Stimulated activated CD4-positive, alpha-beta T cell treated with anti-CD3 and anti-CD28 coated beads, TNF-alpha, amount 100 ng/mL, for 1 hour (primary cell): ENCODE data around the gene ZNF248.
"Not testable (repeated sequence)": the region's sequence is repeated elsewhere in the genome, so short reads cannot be mapped to it uniquely, and the experiment has no call there.

Experiments used
- DNase-seq, 3 donors: peaks; one replicate each; pipeline ENCODE4 v3.0.0-alpha.2; 2020; ENCODE audit warnings: low read depth in 3 of 3, low spot score in 1 of 3

ZNF248 gene

DNA sequence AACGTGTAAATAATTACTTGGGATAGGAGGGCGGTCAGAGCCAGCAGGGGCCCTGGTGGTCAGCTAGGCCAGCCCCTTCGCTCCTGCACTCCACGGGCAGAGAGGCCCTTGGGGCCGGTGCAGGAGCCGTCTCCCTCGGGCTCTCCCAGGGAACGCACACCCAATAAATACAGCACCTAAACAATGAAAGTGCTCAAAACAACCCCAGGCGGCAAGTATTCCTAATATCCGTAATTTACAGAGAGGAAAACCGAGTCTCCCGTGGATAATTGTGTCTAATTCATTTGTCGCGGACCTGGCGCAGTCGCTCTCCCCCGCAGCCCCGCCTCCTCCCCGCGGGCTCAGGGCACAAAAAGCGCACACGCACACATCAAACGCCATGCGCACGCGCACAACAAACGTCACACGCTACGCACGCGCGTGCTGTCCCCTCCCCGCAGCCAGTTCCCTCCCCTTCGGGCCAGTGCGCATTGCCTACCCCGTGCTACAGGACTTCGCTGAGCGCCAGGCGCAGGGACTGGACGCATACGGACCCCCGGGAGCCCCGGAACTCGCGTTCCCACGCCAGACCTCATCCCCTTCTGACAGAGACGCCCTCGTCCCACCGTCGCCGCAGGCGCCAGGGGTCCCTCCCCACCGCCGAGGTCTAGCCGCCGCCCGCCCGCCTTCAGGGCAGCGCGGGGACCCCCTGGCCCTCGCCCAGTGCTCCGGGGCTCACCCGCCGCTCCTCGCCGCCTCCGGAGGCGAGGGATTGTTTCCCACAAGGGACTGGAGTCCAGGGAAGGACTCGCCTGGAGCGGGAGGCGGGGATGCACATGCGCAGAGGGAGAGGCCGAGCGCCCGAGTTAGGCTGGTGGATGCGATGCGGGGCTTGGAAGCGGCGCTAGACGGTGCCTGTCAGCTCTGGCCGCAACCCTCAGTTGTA, at the start of gene ZNF248:
TSS of gene ZNF248 (minus strand) at position 324 of the 925 bp plus-strand sequence. CDS start 1,300 bp downstream, outside the sequence.
- peak; percentile 87 to 90 (median 88) for DNase-seq

GRCh38 chr10:37906382-37906781, 49.0 kb upstream of the ZNF248 start:
- no peak for DNase-seq

DNA sequence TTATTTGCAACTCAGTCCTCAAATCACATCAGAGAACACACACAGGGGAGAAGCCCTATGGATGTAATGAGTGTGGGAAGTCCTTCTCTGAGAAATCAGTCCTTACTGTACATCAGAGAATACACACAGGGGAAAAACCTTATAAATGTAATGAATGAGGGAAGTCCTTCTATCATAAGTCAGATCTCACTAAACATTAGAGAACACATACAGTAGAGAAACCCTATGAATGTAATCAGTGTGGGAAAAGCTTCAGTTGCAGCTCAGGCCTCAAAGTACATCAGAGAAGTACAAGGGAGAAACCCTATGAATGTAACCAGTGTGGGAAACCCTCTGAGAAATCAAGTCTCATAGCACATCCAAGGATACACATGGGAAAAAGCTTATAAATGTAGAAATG, 39.0 kb upstream of the ZNF248 start:
- DNase-seq = no peak

DNA sequence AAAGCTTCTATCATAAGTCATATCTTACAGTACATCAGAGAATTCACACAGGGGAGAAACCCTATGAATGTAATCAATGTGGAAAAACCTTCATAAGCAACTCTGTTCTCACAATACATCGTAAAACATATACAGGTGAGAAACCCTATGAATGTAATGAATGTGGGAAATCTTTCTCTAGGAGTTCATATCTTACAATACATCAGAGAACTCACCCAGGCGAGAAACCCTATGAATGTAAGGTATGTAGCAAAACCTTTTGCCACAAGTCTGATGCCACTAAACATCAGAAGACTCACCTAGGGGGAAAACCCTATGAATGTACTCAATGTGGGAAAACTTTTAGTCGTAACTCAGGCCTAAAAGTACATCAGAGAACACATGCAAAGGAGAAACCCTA, 38.3 kb upstream of the ZNF248 start:
- DNase-seq = no peak

DNA sequence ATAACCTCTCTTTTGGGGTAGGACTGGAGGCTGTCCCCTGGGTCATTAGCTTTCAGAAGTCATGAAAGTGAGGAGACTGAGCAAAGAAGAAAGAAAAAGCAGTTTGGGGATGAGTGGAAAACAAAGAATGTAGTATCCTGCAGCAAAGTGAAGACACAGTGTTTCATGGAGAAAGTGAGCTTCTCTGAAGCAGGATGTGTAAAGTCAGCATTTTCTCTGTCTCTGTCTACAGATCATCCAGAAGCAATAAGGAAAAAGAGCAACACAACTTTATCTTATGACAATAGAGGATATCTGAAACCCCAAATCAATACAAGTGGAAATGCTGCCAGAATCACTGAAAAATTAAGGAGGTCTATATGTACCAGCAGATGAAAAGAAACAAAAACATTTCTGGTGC, 28.4 kb upstream of the ZNF248 start:
- DNase-seq = no peak

DNA sequence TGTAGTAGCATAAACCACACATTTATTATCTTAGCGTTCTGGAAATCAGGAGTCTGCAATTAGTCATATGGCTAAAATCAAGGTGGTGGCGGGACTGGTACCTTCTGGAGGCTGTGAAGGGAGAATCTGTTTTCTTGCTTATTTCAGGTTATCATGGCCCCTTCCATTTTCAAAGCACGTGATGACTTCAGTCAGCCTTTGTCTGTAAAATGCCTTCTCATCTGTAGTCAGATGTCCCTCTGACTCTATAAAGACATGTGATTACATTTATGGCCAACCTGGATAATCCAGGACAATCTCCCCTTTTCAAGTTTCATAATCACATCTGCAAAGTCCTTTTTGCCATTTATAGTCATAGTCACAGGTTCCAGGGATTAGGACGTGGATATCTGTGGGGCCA, 15.5 kb upstream of the ZNF248 start:
- DNase-seq = no peak

DNA sequence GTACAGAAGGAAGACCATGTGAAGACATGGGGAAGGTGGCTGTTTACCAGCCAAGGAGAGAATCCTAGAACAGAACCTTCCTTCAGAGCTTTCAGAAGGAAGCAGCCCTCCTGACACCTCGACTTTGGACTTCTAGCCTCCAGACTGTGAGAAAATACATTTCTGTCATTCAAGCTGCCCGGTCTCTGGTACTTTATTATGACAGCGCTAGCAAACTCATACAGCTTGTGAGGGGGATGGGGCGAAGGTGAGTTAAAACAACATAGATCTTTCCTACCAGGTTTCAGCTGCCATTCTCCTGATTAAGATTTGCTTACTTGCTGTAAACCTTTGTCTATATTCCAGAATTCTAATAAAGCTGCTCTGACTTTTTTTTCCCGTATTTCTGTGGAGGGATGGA, 14.9 kb upstream of the ZNF248 start:
- DNase-seq = no peak

GRCh38 chr10:37871568-37872251, 14.3 kb upstream of the ZNF248 start:
- DNase-seq = no peak

- DNase-seq = no peak
Observed at GRCh38 chr10:37871143-37871542, 13.7 kb upstream of the ZNF248 start.

- no peak for DNase-seq
Observed at GRCh38 chr10:37868796-37869195, 11.4 kb upstream of the ZNF248 start.

- DNase-seq = no peak
Observed at GRCh38 chr10:37865957-37866803, 8.8 kb upstream of the ZNF248 start.

DNA sequence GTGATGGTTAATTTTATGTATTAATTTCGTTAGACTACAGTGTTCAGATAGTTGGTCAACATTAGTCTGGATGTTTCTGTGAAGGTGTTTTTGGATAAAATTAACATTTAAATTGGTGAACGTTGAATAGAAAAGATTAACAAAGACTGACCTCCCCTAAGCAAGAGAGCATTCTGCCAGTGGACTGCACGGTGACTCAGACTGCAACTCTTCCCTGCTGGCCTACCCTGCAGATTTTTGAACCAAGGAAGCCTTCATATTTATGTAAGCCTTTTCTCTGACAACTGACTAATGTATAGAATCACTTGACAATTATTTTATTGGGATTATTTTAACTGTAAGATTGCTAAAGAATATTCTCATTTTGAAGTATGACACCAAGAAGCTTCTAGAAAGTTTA, 7.9 kb upstream of the ZNF248 start:
- DNase-seq = no peak

- DNase-seq = no peak
Observed at GRCh38 chr10:37860494-37861190, 3.2 kb upstream of the ZNF248 start.

DNA sequence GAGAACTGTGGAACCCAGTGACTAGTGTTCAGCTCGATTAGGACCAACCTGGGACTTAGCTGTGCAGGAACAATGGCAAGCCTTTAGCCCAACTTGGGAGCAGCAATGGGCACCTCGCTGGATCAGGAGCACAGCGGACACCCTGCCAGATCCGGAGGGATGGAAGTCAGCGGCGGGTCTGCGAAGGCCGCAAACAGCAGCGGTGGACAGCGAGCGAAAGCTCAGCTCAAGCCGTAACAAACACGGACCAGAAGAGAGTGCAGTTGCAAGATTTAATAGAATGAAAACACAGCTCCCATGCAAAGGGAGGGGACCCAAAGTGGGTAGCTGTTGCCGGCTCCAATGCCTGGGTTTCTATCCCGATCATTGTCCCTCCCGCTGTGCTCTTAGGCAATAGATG, 1.9 kb upstream of the ZNF248 start:
- not testable (repeated sequence) for DNase-seq

- DNase-seq = peak in 1 of 3 donors; percentile 2
Observed at GRCh38 chr10:37856881-37857286, 526 bp downstream of the ZNF248 start.

- DNase-seq = no peak
Observed at GRCh38 chr10:37855636-37856035, 1.8 kb downstream of the ZNF248 start.

DNA sequence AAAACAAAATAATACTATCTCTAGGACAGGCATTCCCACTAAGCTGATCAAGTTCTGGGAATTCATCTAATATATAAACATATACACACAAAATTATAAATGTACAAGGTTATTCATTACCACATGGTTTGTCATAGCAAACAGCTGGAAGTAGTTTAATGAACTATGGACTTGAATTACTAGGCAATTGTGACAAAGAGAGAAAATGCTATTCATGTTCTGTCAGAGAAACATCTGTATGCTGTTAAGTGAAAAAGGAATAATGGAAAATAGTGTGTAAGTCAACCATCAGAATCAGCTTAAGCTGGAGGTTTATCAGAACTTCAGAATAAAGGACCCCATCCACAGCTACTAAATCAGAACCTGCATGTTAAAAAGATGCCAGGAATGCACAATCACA, 2.8 kb downstream of the ZNF248 start:
- DNase-seq = no peak

DNA sequence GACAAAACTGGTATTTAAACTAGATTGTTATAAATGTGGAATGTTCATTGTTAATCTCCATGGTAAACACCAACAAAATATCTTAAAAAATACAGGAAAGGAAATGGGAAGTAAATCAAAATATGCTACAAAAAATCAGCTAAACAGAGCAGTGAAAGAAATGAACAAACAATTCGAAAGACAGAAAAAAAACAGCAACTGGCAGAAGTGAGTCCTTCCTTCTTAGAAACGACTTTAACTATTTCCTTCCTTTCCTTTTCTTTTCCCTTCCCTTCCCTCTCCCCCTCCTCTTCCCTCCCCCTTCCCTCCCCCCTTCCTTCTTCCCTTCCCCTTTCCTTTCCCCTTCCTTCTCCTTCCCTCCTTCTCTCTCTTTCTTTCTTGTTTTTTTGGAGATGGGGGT, 12.8 kb downstream of the ZNF248 start:
- no peak for DNase-seq

- no peak for DNase-seq
Observed at GRCh38 chr10:37839243-37839642, 18.2 kb downstream of the ZNF248 start.

- no peak for DNase-seq
Observed at GRCh38 chr10:37831495-37832333, 25.7 kb downstream of the ZNF248 start.
